GM19463 (cell line): Measurements from ENCODE around the gene KCNT1.

ENCODE experiments used
- ATAC-seq: cut with Tn5 transposase; IDR thresholded peaks from one replicate; pipeline ENCODE4 v1.9.1; 2021; ENCODE audit warnings: mild to moderate bottlenecking, moderate library complexity; ENCODE audit not compliant: unreplicated experiment

The KCNT1 gene

DNA sequence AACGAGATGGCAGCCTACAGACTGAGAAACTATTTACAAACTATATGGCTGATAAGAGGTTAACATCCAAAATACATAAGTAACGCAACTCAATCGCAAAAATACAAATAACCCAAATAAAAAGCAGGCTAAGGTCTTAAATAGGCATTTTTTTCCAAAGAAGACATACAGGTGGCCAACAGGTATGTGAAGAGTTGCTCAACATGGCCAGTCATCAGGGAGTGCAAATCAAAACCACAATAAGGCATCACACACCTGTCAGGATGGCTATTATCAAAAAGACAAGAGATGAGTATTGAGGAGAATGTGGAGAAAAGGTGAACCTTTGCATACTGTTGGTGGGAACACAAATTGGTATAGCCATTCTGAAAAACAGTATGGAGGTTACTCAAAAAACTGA is 131.9 kb downstream of the KCNT1 start:
- ATAC-seq = no peak

DNA sequence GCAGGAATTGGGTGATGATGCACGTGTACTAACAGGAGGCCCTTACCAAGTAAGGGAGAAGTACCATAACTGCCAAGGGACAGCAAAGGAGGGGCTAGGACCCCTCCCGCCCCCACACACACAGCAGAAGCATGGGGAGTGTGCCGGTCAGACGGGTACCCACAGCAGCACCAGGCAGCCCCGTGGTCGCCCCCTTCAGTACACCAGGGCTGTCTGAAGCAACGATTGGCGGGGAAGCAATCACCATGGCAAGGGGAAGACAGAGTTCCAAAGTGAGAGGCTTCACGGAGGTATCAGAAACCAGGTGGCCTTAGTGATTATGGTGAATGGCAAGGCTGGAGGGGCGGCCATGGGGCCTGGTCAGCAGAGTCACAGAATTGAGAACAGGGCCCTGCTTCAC is 133.1 kb downstream of the KCNT1 start:
- no peak for ATAC-seq

DNA sequence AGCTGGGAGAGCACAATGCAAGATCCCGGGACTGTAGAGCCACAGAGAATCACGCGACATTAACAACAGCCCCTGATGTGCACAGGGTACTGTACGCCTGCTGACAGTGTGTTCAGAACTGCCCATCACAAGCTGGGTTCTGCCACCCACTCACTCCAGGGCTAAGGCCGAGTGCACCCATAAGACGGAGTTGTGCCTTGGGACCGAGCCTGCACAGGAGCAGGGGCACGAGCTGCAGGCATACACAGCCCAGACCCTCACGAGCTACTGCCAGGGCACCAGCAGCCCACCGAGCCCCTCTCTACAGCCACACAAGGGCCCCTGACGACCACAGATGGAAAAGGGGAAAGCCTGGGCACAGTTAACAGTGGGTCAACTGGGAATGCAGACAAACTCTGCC is 137.5 kb downstream of the KCNT1 start:
- ATAC-seq = no peak

DNA sequence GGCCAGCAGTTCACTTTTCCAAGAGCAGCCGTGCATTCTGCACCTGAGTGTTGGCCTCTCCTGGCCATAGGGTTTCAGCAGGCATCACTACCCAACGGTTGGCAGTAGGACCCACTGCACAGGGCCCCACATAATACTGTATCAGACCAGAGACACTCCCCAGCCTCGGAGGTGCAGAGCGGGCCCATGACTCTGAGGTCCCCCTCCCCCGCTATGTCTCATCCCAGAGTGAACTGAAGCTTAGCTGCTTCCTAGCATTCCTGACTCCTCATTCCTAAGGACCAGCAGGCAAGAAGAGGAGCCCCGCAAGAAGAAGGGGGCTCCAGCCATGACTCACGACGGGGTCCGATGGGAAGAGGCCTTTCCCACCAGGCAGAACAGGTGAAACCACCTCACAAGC is 138.1 kb downstream of the KCNT1 start:
- ATAC-seq = no peak

DNA sequence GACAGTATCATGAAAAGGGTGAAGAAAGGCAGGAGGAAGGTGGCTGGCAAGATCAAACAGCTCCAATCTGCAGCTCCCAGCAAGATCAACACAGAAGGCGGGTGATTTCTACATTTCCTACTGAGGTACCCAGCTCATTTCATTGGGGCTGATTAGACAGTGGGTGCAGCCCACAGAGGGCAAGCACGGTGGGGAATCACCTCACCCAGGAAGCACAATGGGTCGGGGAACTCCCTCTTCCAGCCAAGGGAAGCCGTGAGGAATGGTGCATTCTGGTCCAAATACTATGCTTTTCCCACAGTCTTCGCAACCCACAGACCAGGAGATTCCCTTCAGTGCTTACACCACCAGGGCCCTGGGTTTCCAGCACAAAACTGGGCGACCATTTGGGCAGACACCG is 138.6 kb downstream of the KCNT1 start:
- no peak for ATAC-seq
